BLaER1 (cell line): Measurements from ENCODE around the gene ADAMTS13.
A peak's percentile ranks its signal among the peaks of the same experiment; 100 is the strongest.

Source experiments
- H3K27ac ChIP-seq: shearing (Covaris generic); formaldehyde crosslinking; 2 replicates; pipeline ENCODE4 v1.8.1; 2022
- H3K27me3 ChIP-seq: shearing (Covaris generic); formaldehyde crosslinking; 2 replicates; pipeline ENCODE4 v1.8.1; 2022
- H3K36me3 ChIP-seq: shearing (Covaris generic); formaldehyde crosslinking; 2 replicates; pipeline ENCODE4 v1.8.1; 2022
- H3K4me1 ChIP-seq: shearing (Covaris generic); formaldehyde crosslinking; 2 replicates; pipeline ENCODE4 v1.8.1; 2022
- H3K4me2 ChIP-seq: shearing (Covaris generic); formaldehyde crosslinking; 2 replicates; pipeline ENCODE4 v1.8.1; 2022
- H3K4me3 ChIP-seq: shearing (Covaris generic); formaldehyde crosslinking; 2 replicates; pipeline ENCODE4 v1.8.1; 2022
- H3K9ac ChIP-seq: shearing (Covaris generic); formaldehyde crosslinking; 2 replicates; pipeline ENCODE4 v1.8.1; 2022
- H3K9me3 ChIP-seq: shearing (Covaris generic); formaldehyde crosslinking; 2 replicates; pipeline ENCODE4 v1.8.1; 2022
- H4K20me1 ChIP-seq: shearing (Covaris generic); formaldehyde crosslinking; 2 replicates; pipeline ENCODE4 v1.8.1; 2022
- Cebpa-rat ChIP-seq: shearing (Covaris generic); IDR thresholded peaks from 2 replicates; pipeline ENCODE4 v1.8.1; 2022

ADAMTS13 gene

DNA sequence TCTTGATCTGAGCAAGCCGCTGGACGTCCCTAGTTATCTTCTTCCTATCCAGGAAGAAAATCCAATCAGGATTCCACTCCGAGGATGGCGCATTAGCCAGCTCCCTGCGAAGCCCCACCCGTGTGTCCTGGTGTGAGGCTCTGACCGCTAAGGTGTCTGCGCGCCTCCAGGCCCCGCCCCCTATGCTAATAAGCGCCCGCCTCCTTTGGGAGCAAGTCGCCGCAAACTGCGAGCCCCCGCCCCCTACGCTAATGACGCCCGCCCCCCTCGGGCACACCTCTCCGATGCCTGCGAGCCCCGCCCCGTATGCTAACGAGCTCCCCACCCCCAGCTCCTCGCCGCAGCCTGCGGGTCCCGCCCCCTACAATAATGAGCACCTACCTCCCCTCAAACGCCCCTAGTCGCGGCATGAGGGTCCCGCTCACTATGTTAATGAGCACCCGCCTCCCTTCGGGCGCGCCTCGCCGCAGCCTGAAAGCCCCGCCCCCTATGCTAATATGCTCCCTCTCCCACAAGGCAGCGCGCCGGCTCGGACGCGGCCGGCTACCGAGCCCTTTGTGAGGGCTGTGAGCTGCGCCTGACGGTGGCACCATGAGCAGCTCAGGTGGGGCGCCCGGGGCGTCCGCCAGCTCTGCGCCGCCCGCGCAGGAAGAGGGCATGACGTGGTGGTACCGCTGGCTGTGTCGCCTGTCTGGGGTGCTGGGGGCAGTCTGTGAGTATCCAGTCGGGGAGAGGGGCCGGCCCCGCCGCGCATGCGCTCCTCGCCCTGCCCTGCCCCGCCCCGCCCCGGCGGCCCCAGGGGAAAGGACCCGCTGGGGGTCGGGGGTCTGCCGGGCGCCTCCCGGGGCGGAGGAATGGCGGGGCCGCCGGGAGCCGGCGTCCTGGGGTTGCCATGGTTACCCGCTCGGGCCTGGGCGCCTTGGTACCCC is 37.6 kb downstream of the ADAMTS13 start, which contains the start of gene CACFD1:
TSS of gene CACFD1 (plus strand) at position 503 of the 929 bp plus-strand sequence. CDS start at position 592, 89 bp downstream.
- peaks cover 16% of the 10 kb centered on the region; the same call in 1 of the 2 replicates for H3K36me3 ChIP-seq
- H4K20me1 ChIP-seq, result peaks cover 39% of the 10 kb centered on the region
- peak within 1 kb of the TSS; percentile 85 for H3K27ac ChIP-seq
- peak within 1 kb of the TSS; percentile 80 for H3K4me3 ChIP-seq
- TF ChIP-seq Cebpa-rat, result no peak
- peak within 1 kb of the TSS; percentile 87 for H3K9ac ChIP-seq
- no peaks in the 10 kb centered on the region for H3K9me3 ChIP-seq
- H3K27me3 ChIP-seq, result no peaks in the 10 kb centered on the region
- peaks cover 55% of the 10 kb centered on the region for H3K4me1 ChIP-seq
- H3K4me2 ChIP-seq, result peak within 1 kb of the TSS; percentile 91

DNA sequence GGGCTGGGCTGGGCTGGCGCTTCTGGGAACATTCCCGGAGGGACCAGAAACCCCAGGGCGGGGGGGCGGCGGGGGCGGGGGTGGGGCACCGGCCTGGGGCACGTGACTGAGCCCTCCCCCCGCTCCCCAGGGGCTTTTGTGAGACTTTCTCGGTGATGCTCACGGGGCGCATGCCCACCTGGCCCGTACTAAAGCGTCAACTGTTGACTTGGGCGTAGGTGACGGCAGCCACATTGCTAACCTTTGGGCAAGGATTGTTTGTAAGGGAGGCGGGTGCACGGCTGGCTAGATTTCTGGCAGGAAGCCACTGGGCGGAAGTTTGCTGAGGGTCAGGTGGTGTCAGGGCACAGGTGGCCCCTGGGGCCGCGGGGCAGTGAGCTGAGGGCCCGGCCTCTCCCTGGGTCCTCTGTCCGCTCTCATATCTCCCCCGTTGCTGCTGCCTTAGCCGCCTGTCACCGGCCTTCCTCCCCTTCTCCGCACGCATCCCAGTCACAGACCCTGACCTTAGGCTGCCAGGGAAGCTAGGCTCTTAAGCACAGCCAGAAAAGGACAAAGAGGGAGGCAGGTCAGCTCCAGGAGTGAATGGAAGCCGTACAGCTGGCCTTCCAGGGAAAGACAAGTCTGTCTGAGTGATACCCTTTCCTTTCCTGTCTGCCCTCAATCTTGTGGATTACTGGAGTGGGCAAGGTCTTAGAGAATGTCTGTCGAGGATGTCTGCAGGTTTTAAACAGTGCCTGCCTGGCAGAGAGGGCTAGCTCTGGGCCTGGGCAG is 38.4 kb downstream of the ADAMTS13 start:
- no peaks in the 10 kb centered on the region for H3K27me3 ChIP-seq
- H3K4me2 ChIP-seq, result peak overlapping the region; percentile 91
- peak overlapping the region; percentile 80 for H3K4me3 ChIP-seq
- no peak for TF ChIP-seq Cebpa-rat
- peaks cover 25% of the 10 kb centered on the region for H3K36me3 ChIP-seq
- peaks cover 47% of the 10 kb centered on the region for H4K20me1 ChIP-seq
- peak overlapping the region; percentile 85 for H3K27ac ChIP-seq
- H3K9ac ChIP-seq, result peak overlapping the region; percentile 87; the same call in 1 of the 2 replicates
- H3K9me3 ChIP-seq, result no peaks in the 10 kb centered on the region
- peaks cover 56% of the 10 kb centered on the region for H3K4me1 ChIP-seq

DNA sequence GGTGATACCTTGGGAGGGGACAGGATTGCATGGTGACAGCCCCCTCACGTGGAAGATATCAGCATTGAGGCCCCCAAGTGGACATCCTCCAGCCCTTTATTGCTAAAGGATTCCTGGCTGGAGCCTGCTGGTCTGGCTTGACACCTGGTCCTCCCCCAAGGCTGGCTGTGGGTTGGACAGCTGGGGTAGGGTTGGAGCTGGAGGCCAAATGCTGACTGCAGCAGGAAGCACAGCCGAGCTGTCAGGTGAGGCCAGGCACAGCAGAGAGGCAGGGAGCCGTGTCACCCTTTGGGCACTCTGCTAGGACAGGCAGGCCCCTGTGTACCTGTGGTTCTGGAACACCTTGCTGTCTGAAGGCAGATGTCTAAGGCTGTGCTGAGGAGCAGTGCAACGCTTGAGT is 39.8 kb downstream of the ADAMTS13 start:
- Histone ChIP-seq H3K9ac (peak overlapping the region; percentile 46), H3K9me3 (no peaks in the 10 kb centered on the region), H3K27ac (no peak overlapping the region), H3K4me2 (peak overlapping the region; percentile 91), H3K4me1 (peaks cover 56% of the 10 kb centered on the region), H3K4me3 (no peak overlapping the region), H4K20me1 (peaks cover 48% of the 10 kb centered on the region), H3K27me3 (no peaks in the 10 kb centered on the region), H3K36me3 (peaks cover 25% of the 10 kb centered on the region)
- TF ChIP-seq Cebpa-rat, result no peak

DNA sequence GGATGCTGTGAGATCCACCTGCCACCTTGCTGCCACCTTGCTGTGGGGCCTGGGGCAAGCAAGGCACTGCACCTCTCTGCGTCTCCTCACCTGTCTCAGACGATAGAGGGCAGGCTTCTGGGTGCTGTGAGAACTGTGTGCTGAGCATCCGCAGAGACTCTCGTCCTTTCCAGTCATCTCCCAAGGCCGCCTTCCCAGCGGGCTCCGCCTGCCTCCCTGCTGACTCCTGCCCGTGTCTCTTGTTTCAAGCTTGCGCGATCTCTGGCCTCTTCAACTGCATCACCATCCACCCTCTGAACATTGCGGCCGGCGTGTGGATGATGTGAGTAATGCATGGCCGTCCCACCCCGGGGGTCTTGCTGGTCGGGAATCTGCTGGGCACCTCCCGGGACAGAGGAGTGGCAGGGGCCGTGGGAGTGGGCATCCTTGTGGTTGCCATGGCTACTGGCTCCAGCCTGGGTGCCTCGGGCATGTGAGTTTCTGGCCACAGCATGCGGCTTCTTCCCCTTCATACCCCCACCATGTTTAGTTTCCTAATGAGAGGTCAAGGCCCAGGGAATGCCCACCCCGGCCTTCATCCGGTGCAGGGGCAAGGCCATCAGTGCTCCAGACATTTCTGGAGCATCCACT is 41.2 kb downstream of the ADAMTS13 start:
- Histone ChIP-seq H3K4me3 (no peak overlapping the region), H3K9ac (no peak overlapping the region; the same call in 1 of the 2 replicates), H3K36me3 (peaks cover 33% of the 10 kb centered on the region), H4K20me1 (peaks cover 48% of the 10 kb centered on the region), H3K4me2 (peak overlapping the region; percentile 91), H3K4me1 (peaks cover 56% of the 10 kb centered on the region), H3K9me3 (no peaks in the 10 kb centered on the region), H3K27me3 (no peaks in the 10 kb centered on the region), H3K27ac (no peak overlapping the region)
- no peak for TF ChIP-seq Cebpa-rat

DNA sequence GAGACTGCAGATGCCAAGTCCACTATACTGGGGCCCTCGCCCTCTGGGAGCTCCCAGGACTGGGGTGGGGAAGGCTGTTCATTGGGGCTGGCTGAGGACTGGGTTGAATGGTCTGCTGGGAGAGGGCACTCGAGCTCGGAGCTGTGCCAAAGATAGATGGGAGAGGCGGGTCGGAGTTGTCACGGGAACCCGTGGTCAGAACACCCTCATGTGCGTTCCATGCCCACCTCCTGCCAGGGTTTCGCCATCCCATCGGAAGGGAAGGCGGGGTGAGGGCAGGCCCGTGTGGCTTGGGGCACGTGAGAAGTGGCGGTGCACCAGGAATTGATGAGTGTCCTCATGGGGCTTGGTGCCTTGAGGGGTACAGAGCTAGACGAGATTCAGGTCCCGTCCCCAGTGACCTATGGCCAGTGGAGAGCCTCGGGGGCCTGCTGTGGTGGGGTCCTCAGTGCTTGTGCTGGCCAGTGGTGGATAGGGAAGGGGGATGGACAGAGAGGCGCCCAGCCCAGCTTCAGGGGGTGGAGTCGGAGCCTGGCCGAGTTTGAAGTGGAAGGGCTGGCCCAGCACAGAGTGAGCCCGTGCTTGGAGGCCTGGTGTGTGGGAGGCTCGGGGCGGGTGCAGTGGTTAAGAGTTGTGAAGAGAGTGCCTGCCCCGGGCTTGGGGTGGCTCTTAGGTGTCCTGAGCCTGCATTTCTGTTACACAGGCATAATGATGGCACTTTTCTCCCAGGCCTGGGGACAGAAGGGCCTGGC is 41.9 kb downstream of the ADAMTS13 start:
- peaks cover 48% of the 10 kb centered on the region for H4K20me1 ChIP-seq
- H3K4me2 ChIP-seq, result peak overlapping the region; percentile 91; the same call in 1 of the 2 replicates
- H3K4me3 ChIP-seq, result no peak overlapping the region
- no peaks in the 10 kb centered on the region for H3K9me3 ChIP-seq
- H3K36me3 ChIP-seq, result peaks cover 40% of the 10 kb centered on the region
- peaks cover 52% of the 10 kb centered on the region for H3K4me1 ChIP-seq
- H3K27me3 ChIP-seq, result no peaks in the 10 kb centered on the region
- no peak for TF ChIP-seq Cebpa-rat
- H3K9ac ChIP-seq, result peak overlapping the region; percentile 1; the same call in 1 of the 2 replicates
- no peak overlapping the region for H3K27ac ChIP-seq

DNA sequence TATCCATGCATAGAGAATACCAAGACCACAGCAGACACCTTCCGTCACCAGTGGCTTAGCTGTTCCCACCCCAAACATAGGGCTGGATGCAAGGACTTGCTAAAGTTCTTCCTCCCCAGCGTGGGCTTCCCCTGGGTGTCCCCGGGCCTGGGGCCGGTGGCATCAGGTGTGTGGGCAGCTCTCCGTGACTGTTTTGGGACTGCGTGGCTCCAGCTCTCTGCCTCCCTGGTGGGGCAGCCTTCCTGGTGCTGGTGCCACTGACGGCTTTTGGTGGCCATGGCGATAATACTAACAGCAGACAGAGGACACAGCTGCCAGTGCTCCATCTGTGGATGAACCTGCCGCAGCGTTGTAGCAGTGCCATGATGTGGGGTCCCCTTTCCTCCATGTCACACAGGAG is 42.5 kb downstream of the ADAMTS13 start:
- H3K27ac ChIP-seq, result no peak overlapping the region
- peaks cover 48% of the 10 kb centered on the region for H4K20me1 ChIP-seq
- no peaks in the 10 kb centered on the region for H3K9me3 ChIP-seq
- H3K36me3 ChIP-seq, result peaks cover 46% of the 10 kb centered on the region
- H3K4me1 ChIP-seq, result peaks cover 47% of the 10 kb centered on the region
- H3K9ac ChIP-seq, result peak overlapping the region; percentile 1; the same call in 1 of the 2 replicates
- no peak for TF ChIP-seq Cebpa-rat
- no peak overlapping the region for H3K4me3 ChIP-seq
- H3K27me3 ChIP-seq, result no peaks in the 10 kb centered on the region
- H3K4me2 ChIP-seq, result peak overlapping the region; percentile 6; the same call in 1 of the 2 replicates

DNA sequence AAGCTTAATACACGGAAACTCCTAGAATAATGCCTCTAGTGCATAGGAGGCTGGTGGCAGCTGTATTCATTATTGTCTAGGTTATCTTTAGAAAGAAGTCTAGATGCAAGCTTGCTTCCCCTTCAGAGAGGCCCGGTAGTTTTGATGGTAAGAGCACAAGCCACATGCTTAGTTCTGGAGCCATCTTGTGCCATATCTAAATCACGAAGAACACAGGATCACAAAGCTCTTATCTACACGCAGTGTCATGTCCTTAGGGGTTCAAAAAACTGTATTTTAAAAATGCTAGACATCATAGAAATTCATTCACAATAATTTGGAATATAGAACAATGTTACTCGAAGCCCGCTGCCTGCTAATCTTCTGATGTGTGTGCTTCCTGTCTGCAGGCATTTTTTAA is 43.8 kb downstream of the ADAMTS13 start:
- H3K4me3 ChIP-seq, result no peak overlapping the region
- no peak for TF ChIP-seq Cebpa-rat
- no peak overlapping the region for H3K27ac ChIP-seq
- H3K36me3 ChIP-seq, result peaks cover 59% of the 10 kb centered on the region
- peaks cover 49% of the 10 kb centered on the region for H4K20me1 ChIP-seq
- no peaks in the 10 kb centered on the region for H3K9me3 ChIP-seq
- no peak overlapping the region for H3K9ac ChIP-seq
- peaks cover 41% of the 10 kb centered on the region for H3K4me1 ChIP-seq
- no peak overlapping the region for H3K4me2 ChIP-seq
- H3K27me3 ChIP-seq, result no peaks in the 10 kb centered on the region

DNA sequence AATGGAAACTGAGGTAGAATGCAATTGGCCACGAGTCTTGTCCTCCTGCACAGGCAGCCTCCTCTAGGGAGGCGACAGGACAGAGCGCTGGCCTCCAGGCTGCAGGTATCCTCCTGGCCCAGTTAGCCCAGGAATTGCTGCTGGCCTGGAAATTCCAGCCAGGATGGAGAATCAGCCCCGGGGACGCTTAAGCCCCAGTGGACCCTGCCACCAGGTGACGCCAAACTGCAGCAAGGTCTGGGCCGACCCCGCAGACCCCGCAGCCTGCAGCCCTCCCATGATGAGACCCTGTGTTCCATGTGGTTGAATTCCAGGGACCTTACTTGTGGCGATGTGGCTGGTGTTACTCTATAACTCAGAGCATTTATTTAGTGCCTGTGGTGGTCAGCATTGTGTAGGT is 44.9 kb downstream of the ADAMTS13 start:
- peaks cover 70% of the 10 kb centered on the region for H3K36me3 ChIP-seq
- no peak overlapping the region for H3K27ac ChIP-seq
- H3K4me3 ChIP-seq, result no peak overlapping the region
- no peak overlapping the region for H3K4me2 ChIP-seq
- H4K20me1 ChIP-seq, result peaks cover 45% of the 10 kb centered on the region
- H3K4me1 ChIP-seq, result peaks cover 30% of the 10 kb centered on the region
- TF ChIP-seq Cebpa-rat, result no peak
- no peaks in the 10 kb centered on the region for H3K27me3 ChIP-seq
- no peak overlapping the region for H3K9ac ChIP-seq
- H3K9me3 ChIP-seq, result no peaks in the 10 kb centered on the region

DNA sequence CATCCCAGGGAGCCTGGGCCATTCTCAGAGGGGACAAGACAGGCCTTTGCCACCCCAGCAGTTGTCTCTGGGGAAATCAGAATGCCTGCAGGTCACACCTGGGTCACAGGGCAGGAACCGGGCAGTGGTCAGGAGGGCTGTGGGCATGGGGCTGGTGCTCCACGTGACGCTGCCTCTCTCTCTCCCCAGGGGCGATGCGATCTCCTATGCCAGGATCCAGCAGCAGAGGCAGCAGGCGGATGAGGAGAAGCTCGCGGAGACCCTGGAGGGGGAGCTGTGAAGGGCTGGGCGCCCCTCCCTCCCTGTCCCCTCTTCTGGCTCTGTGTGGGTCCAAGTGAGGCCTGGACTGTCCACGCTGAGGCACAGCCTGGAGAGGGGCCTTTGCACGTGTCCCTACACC is 46.2 kb downstream of the ADAMTS13 start:
- H3K27me3 ChIP-seq, result no peaks in the 10 kb centered on the region
- no peak overlapping the region for H3K27ac ChIP-seq
- no peak overlapping the region for H3K4me2 ChIP-seq
- no peak overlapping the region for H3K4me3 ChIP-seq
- peaks cover 81% of the 10 kb centered on the region for H3K36me3 ChIP-seq
- H4K20me1 ChIP-seq, result peaks cover 32% of the 10 kb centered on the region
- H3K9ac ChIP-seq, result no peak overlapping the region
- H3K9me3 ChIP-seq, result no peaks in the 10 kb centered on the region
- H3K4me1 ChIP-seq, result peaks cover 17% of the 10 kb centered on the region
- no peak for TF ChIP-seq Cebpa-rat
